Measurements from ENCODE around the gene CCDC57. TPM values are rescaled to one million over a fixed set of nuclear protein-coding genes. Genes with fewer than 3 reads are reported as not detected.

CCDC57 gene
- polyA plus RNA-seq, 1 donor (not counting 4 experiments of a cell fraction or from before 2014, with no cell fraction given) = 19.2 TPM

GRCh38 chr17:82085931-82086764 is 126.5 kb downstream of the CCDC57 start:
- DNase-seq (ENCODE audit: low read depth, low spot score) = no peak
- Histone ChIP-seq H3K4me3 (ENCODE audit: control insufficient read depth in 2 of 3, extremely low read depth in 1 of 3, insufficient read depth in 2 of 3, low read depth in 1 of 3, low read length in 3 of 3) (no peak overlapping the region), H3K36me3 (ENCODE audit: control insufficient read depth in 2 of 2, extremely low read depth in 1 of 2, insufficient read depth in 2 of 2, low read length in 2 of 2) (peaks cover 69 to 70% of the 10 kb centered on the region in 2 experiments), H3K9me1 (ENCODE audit: control insufficient read depth, extremely low read depth, insufficient read depth, low read length) (no peaks in the 10 kb centered on the region), H3K79me2 (ENCODE audit: control insufficient read depth, insufficient read depth, low read length) (peaks cover 39% of the 10 kb centered on the region), H3K9me3 (ENCODE audit: control insufficient read depth, low read depth, low read length) (no peaks in the 10 kb centered on the region), H3K27ac (ENCODE audit: control insufficient read depth, insufficient read depth, low read length) (no peak overlapping the region), H3K4me2 (ENCODE audit: control insufficient read depth, extremely low read depth, insufficient read depth, low read depth, low read length) (no peak overlapping the region), H2AFZ (ENCODE audit: control insufficient read depth, low read length) (no peak overlapping the region), H3K27me3 (ENCODE audit: control insufficient read depth, extremely low read depth, insufficient read depth, low read length) (no peaks in the 10 kb centered on the region), H4K20me1 (ENCODE audit: control insufficient read depth, extremely low read depth, insufficient read depth, low read length) (peaks cover 29% of the 10 kb centered on the region), H3K9ac (ENCODE audit: control insufficient read depth, extremely low read depth, insufficient read depth, low read length) (no peak overlapping the region), H3K4me1 (ENCODE audit: control insufficient read depth, extremely low read depth, insufficient read depth, low read length) (no peaks in the 10 kb centered on the region)
- FAIRE-seq = no peak
- TF ChIP-seq EZH2 (IDR thresholded peaks at IDR 0.05; ENCODE audit: low read length) = no peak
- no peak for TF ChIP-seq CTCF (optimal IDR thresholded peaks at IDR 0.05 in 1 of 3, IDR thresholded peaks at IDR 0.05 in 1 of 3, conservative IDR thresholded peaks at IDR 0.05 in 1 of 3; ENCODE audit: extremely low read depth in 1 of 3, insufficient read depth in 2 of 3, low read length in 3 of 3)
- dilution Hi-C loops (cut with MboI; ENCODE audit: extremely low pct_ligation_motif_present, low sequenced_read_pairs) = no loop called here

- Histone ChIP-seq H3K9me3 (ENCODE audit: control insufficient read depth, low read depth, low read length) (no peaks in the 10 kb centered on the region), H4K20me1 (ENCODE audit: control insufficient read depth, extremely low read depth, insufficient read depth, low read length) (peaks cover 31% of the 10 kb centered on the region), H3K27ac (ENCODE audit: control insufficient read depth, insufficient read depth, low read length) (no peak overlapping the region), H3K4me2 (ENCODE audit: control insufficient read depth, extremely low read depth, insufficient read depth, low read depth, low read length) (no peak overlapping the region), H3K79me2 (ENCODE audit: control insufficient read depth, insufficient read depth, low read length) (peaks cover 32% of the 10 kb centered on the region), H2AFZ (ENCODE audit: control insufficient read depth, low read length) (no peak overlapping the region), H3K9ac (ENCODE audit: control insufficient read depth, extremely low read depth, insufficient read depth, low read length) (no peak overlapping the region), H3K36me3 (ENCODE audit: control insufficient read depth in 2 of 2, extremely low read depth in 1 of 2, insufficient read depth in 2 of 2, low read length in 2 of 2) (peaks cover 70 to 75% of the 10 kb centered on the region in 2 experiments), H3K4me3 (ENCODE audit: control insufficient read depth in 2 of 3, extremely low read depth in 1 of 3, insufficient read depth in 2 of 3, low read depth in 1 of 3, low read length in 3 of 3) (no peak overlapping the region), H3K9me1 (ENCODE audit: control insufficient read depth, extremely low read depth, insufficient read depth, low read length) (no peaks in the 10 kb centered on the region), H3K4me1 (ENCODE audit: control insufficient read depth, extremely low read depth, insufficient read depth, low read length) (no peaks in the 10 kb centered on the region), H3K27me3 (ENCODE audit: control insufficient read depth, extremely low read depth, insufficient read depth, low read length) (no peaks in the 10 kb centered on the region)
- no peak for FAIRE-seq
- dilution Hi-C loops (cut with MboI; ENCODE audit: extremely low pct_ligation_motif_present, low sequenced_read_pairs) = no loop called here
- no peak for TF ChIP-seq EZH2 (IDR thresholded peaks at IDR 0.05; ENCODE audit: low read length)
- no peak for TF ChIP-seq CTCF (optimal IDR thresholded peaks at IDR 0.05 in 1 of 3, IDR thresholded peaks at IDR 0.05 in 1 of 3, conservative IDR thresholded peaks at IDR 0.05 in 1 of 3; ENCODE audit: extremely low read depth in 1 of 3, insufficient read depth in 2 of 3, low read length in 3 of 3)
- DNase-seq (ENCODE audit: low read depth, low spot score) = no peak
Observed at GRCh38 chr17:82085031-82085861, 127.4 kb downstream of the CCDC57 start.

Measured in keratinocyte (primary cell).